ENCODE results near the gene PDGFRB. TPM values are rescaled to one million over a fixed set of nuclear protein-coding genes. Genes with fewer than 3 reads are reported as not detected.

PDGFRB gene
- total RNA-seq, 1 donor from 2014 or later, result 97.8 TPM

DNA sequence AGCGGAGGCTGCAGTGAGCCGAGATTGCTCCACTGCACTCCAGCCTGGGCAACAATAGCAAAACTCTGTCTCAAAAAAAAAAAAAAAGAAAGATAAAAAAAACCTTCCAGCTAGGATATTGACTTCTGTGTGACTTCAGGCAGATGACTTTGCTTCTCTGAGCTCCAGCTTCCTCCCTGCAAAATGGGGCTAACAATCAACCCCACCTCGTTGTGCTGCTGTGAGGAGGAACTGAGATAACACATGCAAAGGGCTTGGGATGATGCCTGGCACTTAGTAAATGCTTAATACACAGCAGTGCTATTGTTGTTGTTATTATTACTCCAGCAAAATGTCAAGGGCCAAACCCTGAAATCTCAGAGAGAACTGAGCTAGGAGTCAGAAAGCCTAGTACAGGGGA is 7.4 kb upstream of the PDGFRB start:
- no peak for DNase-seq (ENCODE audit: low spot score)

DNA sequence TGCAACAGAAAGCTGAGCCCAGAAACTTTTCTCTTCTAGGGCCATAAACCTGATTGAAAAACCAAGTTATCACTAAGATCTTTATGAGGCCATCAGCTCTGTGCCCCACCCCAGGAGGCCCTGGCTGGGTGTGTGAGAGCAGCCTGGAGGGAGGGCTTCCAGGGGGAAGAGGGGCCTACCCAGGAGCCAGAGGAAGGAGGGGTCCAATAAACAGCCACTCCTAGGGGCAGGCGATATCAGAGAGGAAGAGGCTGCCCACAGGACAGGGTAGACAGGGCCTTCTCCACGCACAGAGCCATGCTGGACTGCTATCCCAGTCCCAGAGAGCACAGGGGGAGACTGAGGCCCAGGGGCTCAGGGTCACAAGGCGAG is 6.5 kb upstream of the PDGFRB start:
- no peak for DNase-seq (ENCODE audit: low spot score)

DNA sequence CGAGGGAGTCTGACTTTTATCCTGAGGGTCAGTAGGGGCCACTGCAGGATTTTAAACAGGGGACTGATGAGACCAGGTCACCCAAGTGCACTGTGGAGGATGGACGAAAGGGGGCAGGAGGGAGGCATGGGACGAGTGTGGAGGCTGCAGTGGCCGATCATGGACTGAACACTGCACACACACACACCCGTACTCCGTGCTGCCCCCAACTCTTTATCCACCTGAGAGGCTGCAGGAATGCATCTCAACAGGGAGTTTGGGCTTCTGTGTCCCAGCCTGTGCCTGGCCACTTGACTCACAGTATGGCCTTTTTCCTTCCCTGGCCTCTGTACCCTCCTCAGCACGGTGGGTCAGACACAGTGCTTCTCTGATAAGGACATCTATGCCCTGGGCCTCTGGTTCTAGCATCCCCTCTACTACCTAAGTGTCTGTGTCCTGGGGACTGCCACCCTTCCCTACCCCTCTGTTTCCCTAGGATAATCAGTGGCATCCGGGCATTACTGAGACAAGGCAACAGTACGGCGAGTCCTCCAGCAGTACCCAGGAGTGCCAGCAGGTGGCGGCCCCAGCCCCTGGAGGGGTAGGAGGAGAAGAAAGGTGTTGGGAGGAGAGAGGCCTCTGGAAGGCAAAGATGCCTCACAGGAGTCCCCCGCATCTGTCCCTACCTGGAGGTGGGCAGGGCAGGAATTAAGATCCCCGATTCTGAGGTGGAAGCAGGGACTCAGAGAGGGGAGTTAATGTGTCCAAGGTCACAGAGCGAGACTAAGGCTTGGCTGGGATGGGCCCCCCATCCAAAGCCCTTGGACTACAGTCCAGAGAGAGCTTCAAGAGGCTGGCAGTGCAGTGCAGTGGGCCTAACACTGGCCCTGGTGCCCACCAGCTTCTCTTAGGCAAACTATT is 5.8 kb upstream of the PDGFRB start:
- DNase-seq (ENCODE audit: low spot score), result peak; percentile 79

DNA sequence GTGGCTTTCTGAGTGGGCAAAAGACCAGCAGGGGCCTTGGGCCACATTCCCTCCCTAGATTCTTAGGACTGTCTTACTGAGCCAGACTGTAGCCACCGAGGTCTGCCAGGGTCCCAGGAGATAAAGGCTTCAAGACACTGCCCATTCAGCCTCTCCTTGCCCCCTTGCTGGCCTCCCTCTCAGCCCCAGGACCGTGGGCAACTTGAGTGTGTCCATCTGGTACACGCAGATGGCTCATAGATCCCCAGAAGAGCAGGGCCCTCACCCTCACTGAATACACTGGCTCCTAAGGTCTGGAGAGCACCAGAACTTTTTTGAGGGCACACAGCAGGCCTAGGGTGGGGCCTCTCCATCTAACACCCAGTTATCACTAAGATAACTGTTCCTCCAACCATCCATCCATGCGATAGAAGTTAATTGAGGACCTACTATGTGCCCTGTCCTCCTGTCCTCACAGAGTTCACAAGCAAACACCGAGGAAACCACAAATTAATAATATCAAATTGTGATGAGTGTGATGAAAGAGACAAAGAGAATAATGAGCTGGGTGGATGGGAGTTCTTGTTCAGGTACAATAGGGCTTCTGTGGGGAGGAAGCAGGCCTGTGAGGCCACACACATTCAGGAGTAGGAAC is 4.9 kb upstream of the PDGFRB start:
- DNase-seq (ENCODE audit: low spot score), result no peak

DNA sequence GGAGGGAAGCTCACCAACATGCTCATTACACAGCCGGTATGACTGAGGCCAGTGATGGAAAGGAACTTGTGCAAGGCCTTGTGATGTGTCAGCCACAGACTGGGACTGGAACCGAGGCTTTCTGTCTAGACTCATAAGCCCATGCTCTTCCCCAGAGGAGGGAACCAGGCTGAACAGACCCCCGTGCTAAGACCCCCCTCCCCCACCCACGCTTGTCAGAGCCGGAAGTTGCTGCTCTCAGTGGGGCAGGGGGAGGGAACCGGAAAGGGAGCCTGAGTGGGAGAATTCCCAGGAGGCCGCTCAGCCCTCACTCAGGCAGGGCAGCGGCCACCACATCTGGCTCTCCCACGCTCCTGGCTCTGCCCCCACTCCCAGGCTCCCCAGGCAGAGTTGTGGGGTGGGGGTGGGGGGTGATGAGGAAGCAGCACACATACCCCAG is 4.1 kb upstream of the PDGFRB start:
- no peak for DNase-seq (ENCODE audit: low spot score)

DNA sequence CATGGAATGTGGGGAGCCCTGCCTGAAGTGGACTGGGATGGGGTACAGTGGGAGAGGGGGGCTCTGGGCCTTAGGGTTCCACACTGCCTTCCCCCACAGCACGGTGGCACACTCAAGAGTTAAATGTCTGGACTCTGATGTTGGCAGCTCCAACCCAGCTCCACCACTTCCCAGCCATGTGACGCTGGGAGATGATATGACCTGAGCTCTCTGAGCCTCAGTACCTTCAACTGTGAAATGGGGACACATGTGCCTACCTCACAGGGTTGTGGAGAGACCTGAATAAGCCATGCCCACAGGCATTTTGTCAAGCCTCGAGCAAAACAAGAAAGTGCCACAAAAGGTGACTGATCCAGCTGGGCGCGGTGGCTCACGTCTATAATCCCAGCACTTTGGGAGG is 3.4 kb upstream of the PDGFRB start:
- DNase-seq (ENCODE audit: low spot score), result no peak

DNA sequence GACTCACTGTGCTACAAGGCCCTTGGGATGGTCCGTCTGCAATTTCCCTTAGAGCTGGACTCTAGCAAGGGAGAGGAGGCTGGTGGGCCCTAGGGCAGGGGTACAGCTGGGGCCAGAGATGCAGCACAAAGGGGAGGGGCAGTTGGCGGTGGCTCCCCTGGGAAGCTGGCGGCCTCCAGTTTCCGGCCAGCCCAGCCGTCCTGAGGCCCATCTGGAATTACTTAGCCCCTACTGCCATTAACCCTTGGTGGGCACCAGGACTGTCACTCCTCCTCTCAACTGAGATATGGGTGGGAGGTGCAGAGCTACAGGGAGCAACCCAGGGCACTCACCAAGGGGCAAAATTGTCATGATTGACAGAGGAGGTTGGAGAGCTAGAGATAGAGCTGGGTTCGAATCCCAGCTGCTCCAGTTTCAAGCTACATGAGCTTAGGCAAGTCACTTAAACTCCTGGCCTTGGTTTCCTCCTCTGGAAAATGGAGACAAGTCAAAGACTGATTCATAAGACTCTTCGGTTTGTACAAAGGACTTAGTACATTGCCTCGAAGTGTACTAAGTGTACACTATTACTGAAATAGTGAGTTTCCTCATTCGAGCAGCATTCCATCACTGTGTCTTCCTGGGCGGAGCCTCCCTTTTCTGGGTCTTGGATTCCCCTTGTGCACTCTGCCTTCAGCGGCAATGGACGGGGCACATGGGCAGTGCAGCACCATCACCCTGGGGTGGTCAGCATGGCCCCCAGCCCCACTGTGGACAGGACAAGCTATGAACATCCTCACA is 2.7 kb upstream of the PDGFRB start:
- DNase-seq (ENCODE audit: low spot score), result no peak

DNA sequence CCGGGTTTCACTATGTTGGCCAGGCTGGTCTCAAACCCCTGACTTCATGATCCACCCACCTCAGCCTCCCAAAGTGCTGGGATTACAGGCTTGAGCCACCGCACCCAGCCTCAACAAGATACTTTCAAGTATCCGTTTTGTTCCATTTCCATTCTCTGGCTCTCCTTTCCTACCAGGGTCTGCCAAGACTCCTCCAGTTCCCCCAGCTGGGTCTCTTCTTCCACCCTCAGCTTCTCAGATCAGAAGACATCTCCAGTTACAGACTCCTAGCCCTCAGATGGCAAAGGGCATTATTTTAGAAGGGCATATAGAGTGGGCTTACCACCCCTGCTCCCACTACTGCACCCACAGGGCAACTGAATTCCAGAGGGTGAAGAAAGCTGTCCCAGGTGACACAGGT is 1.5 kb upstream of the PDGFRB start:
- DNase-seq (ENCODE audit: low spot score), result no peak

DNA sequence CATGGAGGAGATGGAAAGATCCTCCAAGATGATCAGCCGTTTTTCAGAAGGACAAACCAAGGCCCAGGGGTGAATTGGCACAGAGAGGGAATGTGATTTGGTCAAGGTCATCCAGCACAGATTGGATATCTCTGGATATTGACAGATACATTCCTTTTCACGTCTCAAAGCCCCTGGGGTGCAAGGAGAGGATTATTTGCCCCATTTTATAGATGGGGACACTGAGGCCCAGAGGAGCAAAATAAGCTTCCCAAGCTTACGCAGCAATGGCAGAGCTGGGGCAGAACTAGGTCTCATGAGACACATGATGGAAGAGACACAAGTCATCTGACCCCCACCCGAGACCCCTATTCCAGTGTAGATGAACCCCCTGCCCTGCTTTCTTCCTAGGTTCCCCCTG is 895 bp upstream of the PDGFRB start:
- DNase-seq (ENCODE audit: low spot score), result no peak

DNA sequence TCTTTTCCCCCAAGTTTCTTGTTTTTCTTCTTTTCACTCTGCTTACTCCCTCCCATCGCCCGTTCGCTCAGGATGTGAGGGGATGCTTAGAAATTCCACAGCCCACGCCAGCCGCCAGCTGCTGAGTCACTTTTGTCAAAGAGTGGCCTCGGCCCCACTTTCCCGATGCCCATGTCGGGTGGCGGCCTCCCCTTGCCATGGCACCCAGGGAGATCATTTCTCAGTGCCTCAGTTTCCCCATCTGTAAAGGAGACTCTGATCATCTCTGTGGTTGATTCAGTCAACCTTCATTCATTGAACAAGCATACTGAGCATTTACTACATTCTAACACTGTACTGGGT is 353 bp upstream of the PDGFRB start:
- DNase-seq (ENCODE audit: low spot score), result no peak

DNA sequence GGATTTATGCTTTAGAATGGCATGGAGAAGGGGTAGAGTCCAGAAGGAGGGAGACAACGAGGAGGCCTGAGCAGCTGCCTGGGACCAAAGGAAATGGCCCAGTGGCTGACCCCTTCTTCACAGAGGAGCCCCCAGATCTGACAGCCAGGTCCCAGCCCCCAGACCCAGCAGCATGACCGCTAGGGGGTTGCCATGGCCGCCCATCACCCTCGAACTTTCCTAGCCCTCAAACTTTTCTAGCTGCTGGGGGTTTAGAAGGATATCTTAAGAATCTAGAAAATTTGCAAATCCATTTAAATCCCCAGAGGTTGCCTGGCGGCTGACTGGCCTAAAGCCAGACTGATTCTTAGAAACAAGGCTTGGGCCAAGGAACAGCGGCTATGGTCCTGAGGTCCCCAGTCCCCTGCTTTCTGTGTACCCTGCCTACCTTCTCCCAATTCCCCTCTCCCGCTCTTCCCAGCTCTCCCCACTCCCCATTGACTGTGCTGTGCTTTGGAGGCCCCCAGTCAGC is 972 bp downstream of the PDGFRB start:
- no peak for DNase-seq (ENCODE audit: low spot score)

DNA sequence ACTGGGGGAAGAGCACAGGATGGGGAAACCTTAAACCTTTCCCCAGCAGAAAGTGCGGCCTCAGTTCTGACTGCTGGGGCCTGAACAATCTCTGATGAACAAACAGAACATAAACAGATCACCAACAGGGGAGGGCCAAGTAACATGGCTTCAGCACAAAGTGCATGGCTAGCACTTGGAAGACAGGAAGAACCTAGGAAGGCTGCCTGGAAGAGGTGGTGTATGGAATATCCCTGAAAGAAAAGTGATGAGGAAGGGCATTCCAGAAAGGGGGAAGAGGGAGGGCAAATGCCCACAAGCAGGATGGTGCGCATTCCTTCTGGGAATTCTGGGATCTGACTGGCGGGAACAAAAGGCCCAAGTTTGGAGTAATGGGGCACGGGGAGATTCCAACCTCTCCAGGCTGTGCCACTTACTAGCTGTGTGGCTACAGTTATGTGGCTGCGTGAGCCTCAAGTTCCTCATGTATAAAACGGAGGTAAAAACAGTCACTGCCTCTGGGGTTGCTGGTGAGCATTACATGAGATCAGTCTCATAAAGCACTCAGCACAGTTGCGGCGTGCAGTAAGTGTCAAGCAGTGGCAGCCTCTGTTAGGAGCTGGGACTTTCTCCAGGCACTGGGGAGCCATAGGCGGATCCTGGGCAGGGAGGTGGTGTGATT is 1.6 kb downstream of the PDGFRB start:
- no peak for DNase-seq (ENCODE audit: low spot score)

DNA sequence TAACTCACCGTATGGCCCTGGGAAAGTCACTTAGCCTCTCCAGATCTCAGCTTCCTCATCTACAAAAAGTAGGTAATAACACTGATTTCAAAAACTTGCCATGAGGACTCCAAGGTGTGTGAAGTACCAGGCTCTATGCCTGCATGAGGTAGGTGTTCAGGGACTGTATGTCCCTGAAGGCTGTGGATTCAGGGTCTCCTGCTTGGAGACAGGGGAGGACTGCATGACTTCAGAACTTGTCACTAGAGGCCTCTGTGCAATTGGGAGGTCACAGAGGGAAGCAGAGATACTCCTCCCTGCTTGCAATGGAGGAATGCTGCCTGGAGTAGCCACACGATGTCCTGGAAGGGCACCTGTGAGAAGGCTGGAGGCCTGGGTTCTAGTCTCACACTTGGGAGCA is 2.2 kb downstream of the PDGFRB start:
- no peak for DNase-seq (ENCODE audit: low spot score)

DNA sequence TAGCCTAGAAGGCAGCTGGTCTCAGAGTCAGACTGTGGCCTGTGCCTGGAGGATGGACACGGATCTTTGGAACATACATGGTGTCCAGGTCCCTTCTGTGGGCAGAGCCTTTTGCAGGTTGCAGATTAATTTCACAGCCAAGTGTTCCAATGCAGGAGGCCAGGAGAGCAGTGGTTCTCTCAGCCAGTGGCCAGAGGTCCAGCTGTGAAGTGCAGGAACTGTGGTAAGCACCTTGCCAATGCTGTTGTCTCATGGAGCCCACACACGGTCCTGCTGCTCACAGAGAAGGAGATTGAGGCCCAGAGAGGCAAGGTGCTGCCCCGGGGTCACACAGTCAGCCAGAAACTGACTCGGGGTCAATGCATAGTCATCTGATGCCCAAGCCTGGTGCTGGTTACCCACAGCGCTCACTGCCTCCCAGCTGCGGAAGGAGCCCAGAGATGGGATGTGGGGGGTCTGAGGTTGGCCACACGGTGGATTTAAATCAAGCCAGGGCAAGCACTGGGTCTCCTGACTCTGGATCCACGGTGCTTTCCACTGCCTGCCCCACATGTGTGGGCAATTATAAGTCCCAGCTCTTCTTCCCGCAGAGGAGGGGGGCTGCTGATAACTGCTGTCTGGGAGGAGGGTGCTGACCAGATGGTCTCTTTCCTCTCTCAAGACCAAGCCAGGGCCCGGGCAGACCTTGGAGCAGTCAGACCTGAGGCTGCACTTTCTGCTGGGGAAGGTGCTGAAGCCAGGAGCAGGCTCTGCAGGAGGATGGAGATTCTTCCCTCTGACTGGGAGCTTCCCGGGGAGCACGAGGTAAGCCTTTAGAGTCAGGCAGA is 2.8 kb downstream of the PDGFRB start:
- DNase-seq (ENCODE audit: low spot score), result no peak

DNA sequence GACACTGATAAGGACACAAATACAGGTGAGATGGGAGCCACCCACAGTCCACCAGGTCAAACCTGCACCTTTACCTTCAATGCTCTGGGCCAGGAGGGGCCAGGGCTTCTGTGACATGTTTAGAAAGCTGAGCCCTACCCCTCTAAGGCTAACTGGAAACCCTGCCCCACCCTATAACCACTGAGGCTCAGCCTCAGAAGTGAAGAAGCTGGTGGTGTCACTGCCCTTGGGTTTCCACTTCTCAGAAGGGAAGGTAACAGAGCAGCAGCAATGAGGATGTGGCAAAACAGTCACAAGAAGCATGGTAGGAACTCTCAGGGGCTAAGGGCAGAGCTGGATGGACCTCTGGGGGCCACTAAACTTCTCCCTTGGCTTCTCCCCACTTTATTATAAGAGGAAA is 6.0 kb downstream of the PDGFRB start:
- DNase-seq (ENCODE audit: low spot score), result no peak

DNA sequence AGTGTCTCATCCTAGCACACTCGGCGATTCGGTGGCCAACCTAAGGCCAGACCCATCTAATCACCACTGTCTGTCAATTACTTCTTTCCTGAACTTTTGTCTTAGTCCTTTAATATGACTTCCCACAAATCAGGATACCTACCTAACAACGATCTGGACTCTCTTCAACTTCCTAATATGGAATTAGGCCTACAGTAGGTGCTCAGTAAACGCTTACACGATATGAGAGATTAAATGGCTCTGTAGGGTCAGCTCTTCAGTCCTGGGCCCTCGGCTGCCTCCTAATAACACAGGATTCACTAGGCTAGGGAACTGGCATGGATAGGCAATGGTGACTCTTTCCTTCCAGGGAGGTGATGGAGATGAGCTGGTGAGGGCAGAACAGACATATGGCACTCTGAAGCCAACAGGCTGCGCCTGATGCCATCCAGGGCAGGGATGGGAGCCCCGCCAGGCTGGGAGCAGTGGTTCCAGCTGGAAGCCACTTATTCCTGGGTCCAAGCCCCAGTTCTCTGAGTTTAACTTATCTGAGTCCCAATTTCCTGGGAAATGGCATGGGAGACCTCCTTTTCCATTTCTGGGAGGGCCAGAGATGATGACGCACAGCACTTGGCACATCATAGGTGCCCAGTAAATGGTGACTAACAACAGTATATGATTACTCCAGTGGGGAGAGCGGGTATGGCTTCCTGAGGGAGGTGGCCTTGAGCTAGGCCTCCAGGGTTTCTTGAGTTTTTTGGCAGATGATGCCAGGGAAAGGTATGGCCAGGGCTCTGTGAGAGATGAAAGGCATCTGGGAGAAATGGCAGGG is 7.3 kb downstream of the PDGFRB start:
- no peak for DNase-seq (ENCODE audit: low spot score)

DNA sequence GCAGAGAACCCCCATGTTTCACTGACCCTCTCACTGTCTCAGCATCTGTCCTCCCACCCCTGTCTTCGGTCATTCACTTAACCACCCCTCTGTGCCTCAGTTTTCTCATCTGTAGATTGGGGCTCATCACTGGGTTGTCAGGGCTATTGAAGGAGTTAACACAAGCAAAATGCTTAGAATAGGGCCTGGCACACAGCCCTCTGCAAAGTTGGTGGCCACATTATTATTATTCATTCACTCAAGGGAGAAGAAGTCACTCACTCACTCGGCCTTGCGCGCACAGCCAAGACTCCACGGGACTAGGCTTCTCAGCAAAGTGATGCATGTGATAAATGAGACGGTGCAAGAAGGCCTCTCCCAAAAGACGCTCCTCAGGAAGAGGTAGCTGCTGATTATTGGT is 8.0 kb downstream of the PDGFRB start:
- DNase-seq (ENCODE audit: low spot score), result no peak

DNA sequence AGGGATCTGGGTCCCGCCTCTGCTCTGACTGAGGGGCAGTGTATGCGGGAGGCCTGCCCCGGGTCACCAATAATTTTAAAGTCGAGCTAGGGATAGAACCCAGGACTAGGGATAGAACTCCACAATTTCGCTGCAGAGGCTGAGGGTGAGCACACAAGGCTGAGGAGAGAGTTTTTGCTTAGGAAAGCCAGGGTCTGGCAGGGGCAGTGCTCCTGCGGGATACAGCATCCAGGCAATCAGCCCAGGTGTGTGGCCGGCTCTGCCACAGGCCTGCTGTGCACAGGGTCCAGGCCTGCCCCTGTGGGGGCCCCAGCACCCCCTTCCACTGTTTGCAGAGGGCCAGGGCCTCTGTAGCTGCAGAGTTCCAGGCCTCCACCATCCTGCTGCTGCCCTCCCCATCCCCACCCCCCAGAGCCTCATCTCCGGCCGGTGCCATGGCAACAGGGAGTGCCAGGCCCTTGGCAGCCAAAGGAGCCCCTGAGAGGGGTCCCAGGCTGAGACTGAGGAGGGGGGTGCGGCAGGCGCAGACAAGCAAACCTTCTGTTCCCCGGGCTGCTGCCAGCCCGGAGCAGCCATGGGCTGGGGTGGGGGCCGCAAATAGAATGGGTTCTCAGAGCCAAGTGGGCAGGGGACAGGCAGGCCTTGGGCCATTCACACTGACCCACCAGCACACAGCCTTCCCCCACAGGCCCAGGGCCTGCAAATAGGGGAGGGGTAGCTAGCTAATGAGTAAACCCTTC is 8.6 kb downstream of the PDGFRB start:
- DNase-seq (ENCODE audit: low spot score), result no peak

DNA sequence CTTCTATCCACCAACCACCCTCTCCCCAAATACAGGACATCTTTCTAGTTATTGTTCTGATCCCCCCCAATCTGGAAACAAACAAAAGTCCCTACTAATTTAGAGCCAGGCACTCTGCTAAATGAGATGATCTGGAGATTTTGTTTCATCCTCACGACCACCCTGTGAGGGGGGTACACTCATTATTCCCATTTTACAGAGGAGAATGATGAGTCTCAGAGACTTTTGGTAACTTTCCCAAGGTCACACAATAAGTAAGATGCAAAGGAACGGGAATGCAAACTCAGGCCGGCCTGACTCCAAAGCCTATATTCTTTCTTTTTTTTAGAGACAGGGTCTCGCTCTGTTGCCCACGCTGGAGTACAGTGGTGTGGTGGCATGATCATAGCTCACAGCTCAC is 9.4 kb downstream of the PDGFRB start:
- DNase-seq (ENCODE audit: low spot score), result no peak

DNA sequence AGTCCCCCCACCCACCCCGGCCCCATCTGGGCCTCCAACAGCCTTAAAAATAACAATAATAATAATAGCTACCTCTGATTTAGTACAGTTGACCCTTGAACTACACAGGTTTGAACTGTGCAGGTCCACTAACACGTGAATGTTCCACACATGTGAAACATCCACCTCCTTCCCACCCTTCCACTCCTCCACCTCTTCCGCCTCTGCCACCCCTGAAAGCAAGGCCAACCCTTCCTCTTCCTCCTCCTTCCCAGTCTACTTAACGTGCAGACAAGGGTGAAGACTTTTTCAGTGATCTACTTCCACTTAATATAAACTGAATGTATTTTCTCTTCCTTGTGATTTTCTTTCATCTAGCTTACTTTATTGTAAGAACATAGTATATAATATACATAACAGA is 10.8 kb downstream of the PDGFRB start:
- no peak for DNase-seq (ENCODE audit: low spot score)
